GM19240 (cell line): Measurements from ENCODE around the gene ADAMTSL3.

ENCODE experiments used
- DNase-seq: peaks from one replicate; pipeline ENCODE4 v3.0.0; 2011; ENCODE audit warnings: low spot score; ENCODE audit not compliant: insufficient read length

Gene ADAMTSL3

GRCh38 chr15:83816124-83816883 is 162.4 kb downstream of the ADAMTSL3 start:
- no peak for DNase-seq

- no peak for DNase-seq
These were observed 164.7 kb downstream of the ADAMTSL3 start for GRCh38 chr15:83818591-83818990.

DNA sequence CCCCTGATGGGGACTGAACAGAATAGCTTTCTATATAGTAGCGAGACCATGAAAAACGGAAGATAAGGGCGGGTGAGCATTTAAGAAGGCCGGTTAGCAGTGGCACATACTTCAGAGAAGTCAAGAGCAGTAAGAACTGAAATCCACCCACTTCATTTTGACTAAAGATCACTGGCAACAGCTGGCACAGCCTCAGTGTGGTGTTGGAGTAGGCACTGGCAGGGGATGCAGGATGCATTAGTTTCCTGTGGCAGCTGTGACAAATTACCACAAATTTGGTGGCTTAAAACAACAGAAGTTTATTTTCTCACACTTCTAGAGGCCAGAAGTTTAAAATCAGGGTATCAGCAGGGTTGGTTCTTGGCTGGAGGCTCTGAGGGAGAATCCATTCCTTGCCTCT is 176.5 kb downstream of the ADAMTSL3 start:
- no peak for DNase-seq

DNA sequence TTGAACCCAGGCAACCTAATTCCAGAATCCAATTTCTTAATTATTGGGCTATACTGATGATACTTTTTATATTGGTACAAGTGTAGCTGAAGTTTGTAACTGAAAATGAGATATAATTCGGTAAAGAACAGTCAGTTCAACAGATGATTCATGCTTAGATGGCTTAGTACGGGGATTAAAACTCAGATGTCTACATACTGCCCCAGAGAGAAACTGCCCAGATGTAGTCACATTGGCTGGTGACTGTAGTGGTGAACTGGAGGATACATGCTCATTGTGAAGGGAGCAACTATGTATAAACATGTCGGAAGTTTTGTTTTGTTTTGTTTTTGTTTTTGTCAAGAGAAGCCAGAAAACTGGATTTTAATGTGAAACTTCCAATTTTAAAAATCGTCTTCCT is 179.6 kb downstream of the ADAMTSL3 start:
- DNase-seq = no peak

DNA sequence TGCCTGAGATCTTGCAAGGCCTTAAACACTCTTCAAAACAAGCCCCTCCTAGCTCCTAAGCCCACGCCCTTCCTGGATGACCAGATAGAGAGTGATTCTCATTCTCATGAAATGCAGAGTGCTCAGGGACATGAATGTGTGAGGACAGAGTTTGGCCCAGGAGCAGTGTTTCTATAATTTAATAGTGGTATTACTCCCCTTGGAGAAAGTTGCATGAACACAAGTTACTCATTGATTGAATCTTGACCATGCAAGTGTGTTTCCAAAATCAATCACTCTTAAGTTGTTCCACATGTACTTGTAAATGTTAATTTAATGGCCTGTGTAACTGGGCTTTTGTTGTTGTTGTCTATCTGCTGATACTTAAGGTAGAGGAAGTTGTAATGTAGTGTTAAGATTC is 181.6 kb downstream of the ADAMTSL3 start:
- DNase-seq = no peak

GRCh38 chr15:83837945-83838571 is 184.1 kb downstream of the ADAMTSL3 start:
- peak; percentile 13 for DNase-seq

- DNase-seq = no peak
These were observed 184.8 kb downstream of the ADAMTSL3 start for GRCh38 chr15:83838763-83839162.

GRCh38 chr15:83842281-83842680 is 188.4 kb downstream of the ADAMTSL3 start:
- DNase-seq = no peak

DNA sequence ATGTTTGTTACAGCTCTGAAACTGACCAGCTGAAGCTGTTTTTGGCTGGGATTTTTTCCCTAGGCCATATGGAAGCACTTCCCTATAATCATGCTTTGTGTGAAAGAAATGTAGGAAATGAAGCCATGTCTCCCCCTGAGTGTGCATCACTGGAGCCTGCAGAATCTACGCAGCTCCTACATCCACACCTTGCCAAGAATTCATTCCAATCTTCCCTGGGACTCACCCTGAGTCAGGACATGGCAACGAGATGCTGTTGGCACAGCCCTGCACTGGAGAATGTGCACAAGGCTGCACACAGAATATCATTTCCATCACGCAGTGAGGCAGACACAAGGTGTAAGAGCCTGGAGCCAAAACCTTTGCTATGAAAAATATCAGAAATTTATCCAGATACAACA is 189.5 kb downstream of the ADAMTSL3 start:
- no peak for DNase-seq

DNA sequence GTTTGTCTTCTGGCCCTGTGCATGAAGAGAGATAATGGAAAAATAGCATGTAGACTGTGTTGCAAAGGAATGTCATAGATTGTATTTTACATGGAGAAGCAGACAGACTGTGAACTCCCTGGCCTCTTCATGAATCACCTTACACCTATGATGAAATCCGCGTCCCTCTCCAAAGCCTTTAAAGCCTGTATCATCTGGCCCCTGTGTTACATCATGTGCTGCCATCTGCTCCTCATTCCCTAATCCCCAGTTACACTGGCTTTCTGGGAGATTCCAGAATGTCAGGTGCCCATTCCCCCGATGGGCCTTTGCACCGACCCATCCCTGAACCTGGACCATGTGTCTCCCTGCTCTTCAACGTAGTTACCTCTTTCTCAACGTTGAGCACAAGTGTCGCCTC is 190.8 kb downstream of the ADAMTSL3 start:
- no peak for DNase-seq

DNA sequence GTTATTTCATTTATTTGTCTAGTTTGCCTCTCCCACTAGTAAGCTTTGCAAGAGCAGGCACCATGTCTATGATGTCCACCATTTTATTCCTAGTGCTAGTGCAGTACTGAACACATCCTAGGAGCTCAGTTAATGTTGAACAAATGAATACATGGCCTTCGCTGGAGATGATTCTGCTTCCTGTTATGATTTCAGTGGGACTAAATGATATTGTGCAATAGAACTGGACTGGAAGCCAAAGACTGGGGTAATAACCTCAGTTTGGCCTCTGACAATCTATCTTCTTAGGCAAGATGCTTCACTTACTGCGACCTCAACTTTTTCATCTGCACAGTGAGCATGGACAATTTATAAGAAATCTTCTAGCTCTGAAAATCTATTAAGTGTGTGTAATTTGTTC is 191.3 kb downstream of the ADAMTSL3 start:
- no peak for DNase-seq

DNA sequence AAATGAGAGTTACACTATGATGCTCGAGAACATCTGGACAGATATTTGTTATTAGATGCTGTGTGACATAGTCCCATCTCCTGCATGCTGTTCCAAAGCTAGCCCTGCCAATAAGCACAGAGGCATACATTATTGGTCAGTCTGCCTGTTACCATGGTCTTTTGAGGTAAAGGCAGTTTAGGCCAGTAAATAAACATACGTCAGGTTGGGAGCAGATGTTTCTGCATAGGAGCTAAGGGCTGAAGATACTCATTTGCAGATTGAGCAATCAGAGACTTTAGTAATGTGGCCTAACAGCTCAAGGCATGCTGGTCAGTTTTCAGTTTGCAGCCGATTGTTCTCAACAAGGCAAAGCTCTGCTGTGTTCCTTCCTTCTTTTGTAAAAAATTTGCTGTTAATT is 192.9 kb downstream of the ADAMTSL3 start:
- no peak for DNase-seq

- DNase-seq = no peak
These were observed 194.6 kb downstream of the ADAMTSL3 start for GRCh38 chr15:83848315-83849050.

- no peak for DNase-seq
These were observed 196.1 kb downstream of the ADAMTSL3 start for GRCh38 chr15:83850015-83850414.

GRCh38 chr15:83850501-83851245 is 196.8 kb downstream of the ADAMTSL3 start:
- no peak for DNase-seq

- no peak for DNase-seq
These were observed 199.3 kb downstream of the ADAMTSL3 start for GRCh38 chr15:83853232-83853631.

DNA sequence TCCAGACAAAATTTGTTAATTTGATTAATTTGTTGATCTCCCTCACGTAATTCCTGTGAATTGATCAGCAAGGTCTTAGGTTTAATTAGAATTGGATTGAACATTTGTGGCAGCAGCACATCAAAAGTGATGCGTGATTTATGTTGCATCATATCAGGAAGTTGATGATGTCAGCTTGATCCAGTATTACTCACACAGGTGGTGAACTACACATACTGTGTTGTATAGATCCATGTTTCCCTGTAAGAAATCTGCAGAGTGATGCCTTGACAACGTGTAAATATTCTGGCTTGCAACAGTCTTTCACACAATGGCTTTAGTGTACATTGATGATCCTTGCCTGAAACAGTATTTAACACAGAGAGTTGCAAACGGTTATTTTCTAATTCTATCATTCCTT is 200.4 kb downstream of the ADAMTSL3 start:
- DNase-seq = no peak

- no peak for DNase-seq
These were observed 201.2 kb downstream of the ADAMTSL3 start for GRCh38 chr15:83854950-83855707.

- no peak for DNase-seq
These were observed 202.0 kb downstream of the ADAMTSL3 start for GRCh38 chr15:83855956-83856355.

- no peak for DNase-seq
These were observed 205.0 kb downstream of the ADAMTSL3 start for GRCh38 chr15:83858820-83859505.
